HepG2 (cell line): Measurements from ENCODE around the gene HOXC4. TPM values are rescaled to one million over a fixed set of nuclear protein-coding genes. Genes with fewer than 3 reads are reported as not detected.

Experiments used
- KDM5A ChIP-seq: fragments of 200-600 bp; sonication (generic); IDR thresholded peaks from 2 replicates; pipeline ENCODE4 v1.7.0; 2018; ENCODE audit warnings: antibody characterized with exemption, mild to moderate bottlenecking, low read length, borderline replicate concordance
- NR2C2 ChIP-seq: sonication (generic); formaldehyde crosslinking; IDR thresholded peaks from 2 replicates; pipeline ENCODE4 v1.4.0; 2020; ENCODE audit warnings: missing genetic modification reagents, mild to moderate bottlenecking, moderate library complexity, borderline replicate concordance
- RARA ChIP-seq: IDR thresholded peaks from 2 replicates; pipeline ENCODE4 v1.6.1; 2016; ENCODE audit warnings: missing genetic modification reagents, missing compliant biosample characterization
- SALL2 ChIP-seq: sonication (generic); formaldehyde crosslinking; IDR thresholded peaks from 2 replicates; pipeline ENCODE4 v1.8.1; 2023; ENCODE audit warnings: mild to moderate bottlenecking, missing genetic modification reagents, inconsistent platforms
- TEAD3 ChIP-seq: optimal IDR thresholded peaks from 2 replicates; pipeline ENCODE3; 2016; ENCODE audit warnings: borderline replicate concordance
- ZBTB7B ChIP-seq: sonication (generic); formaldehyde crosslinking; IDR thresholded peaks from 2 replicates; pipeline ENCODE4 v1.4.0; 2020; ENCODE audit warnings: missing genetic modification reagents
- ZFP1 ChIP-seq: IDR thresholded peaks from 2 replicates; pipeline ENCODE4 v1.6.1; 2016
- ZNF558 ChIP-seq: sonication (generic); formaldehyde crosslinking; IDR thresholded peaks from 2 replicates; pipeline ENCODE4 v1.9.0; 2022; ENCODE audit warnings: mild to moderate bottlenecking, missing genetic modification reagents, borderline replicate concordance
- polyA plus RNA-seq, 8 experiments: library from polyadenylated mRNA; depleted of rRNA in 3 of 8; stranded (reverse) in 7 of 8; unstranded in 1 of 8; fragments of >200 nt; fragmentation: Illumina TruSeq in 4 of 8; extraction: Trizol in 4 of 8; gene quantifications; 2 replicates each; pipeline versions ENCODE4 v1.2.1 to v1.2.3, GENCODE V29; 2011 to 2016; ENCODE audit warnings: low read depth in 4 of 8, missing spikeins in 1 of 8, mixed read lengths in 1 of 8; ENCODE audit not compliant: insufficient read depth in 1 of 8
- total RNA-seq, 5 experiments: library from RNA; depleted of rRNA; stranded (reverse); fragments of >200 nt; fragmentation: Illumina TruSeq; extraction: Trizol; gene quantifications; 2 replicates each; pipeline ENCODE4 v1.2.3, GENCODE V29; 2016; ENCODE audit warnings: low read depth in 1 of 5
- TF ChIP-seq, protein P1 (sequence below): sonication (generic); formaldehyde crosslinking; IDR thresholded peaks from 2 replicates; pipeline ENCODE4 v1.5.0; 2020; ENCODE audit warnings: mild to moderate bottlenecking, missing genetic modification reagents
- TF ChIP-seq, protein P2 (sequence below): sonication (generic); formaldehyde crosslinking; IDR thresholded peaks from 2 replicates; pipeline ENCODE4 v1.4.0; 2020; ENCODE audit warnings: low read depth, missing genetic modification reagents
- TF ChIP-seq, protein P3 (sequence below): sonication (generic); formaldehyde crosslinking; IDR thresholded peaks from 2 replicates; pipeline ENCODE4 v1.5.1; 2020; ENCODE audit warnings: mild to moderate bottlenecking, missing genetic modification reagents, borderline replicate concordance
- TF ChIP-seq, protein P4 (sequence below): sonication (generic); formaldehyde crosslinking; IDR thresholded peaks from 2 replicates; pipeline ENCODE4 v1.4.0; 2020; ENCODE audit warnings: missing genetic modification reagents, mild to moderate bottlenecking, borderline replicate concordance
- TF ChIP-seq, protein P5 (sequence below): sonication (generic); formaldehyde crosslinking; IDR thresholded peaks from 2 replicates; pipeline ENCODE4 v1.5.0; 2020; ENCODE audit warnings: missing genetic modification reagents

HOXC4 gene
- total and polyA plus RNA-seq, 2 of the 13 experiments (the other 11 are each of a cell fraction or from before 2014, with no cell fraction given) = not detected

DNA sequence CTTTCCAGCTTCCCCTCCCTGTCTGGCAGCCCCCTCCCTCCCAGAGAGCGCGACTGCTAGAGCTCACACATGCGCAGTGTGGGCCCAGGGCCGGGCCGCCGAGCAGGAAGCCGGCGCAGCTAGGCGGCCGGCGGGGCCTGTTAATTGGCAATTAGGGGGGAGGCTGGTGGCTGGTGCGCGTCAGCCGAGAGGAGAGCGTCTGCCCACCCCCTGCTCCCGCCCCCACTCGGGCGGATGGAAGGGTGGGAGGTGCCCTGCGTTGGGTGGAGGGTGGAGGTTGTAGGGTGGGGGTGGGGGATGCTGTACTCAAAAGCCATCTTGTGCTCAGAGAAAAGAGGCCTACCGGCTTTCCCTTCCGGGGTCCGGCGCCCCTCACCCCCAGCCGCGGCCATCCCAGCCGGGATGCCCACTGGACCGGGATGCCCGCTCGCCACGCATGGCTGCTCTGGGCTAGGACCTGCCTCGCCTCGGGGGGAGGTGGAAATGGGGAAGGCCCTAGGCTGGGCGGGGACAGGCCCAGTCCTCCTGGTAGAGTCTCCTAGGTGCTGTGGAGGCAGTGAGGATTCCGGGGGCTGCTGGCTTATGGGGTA is 35.7 kb upstream of the HOXC4 start (continued):
- TF ChIP-seq, protein P1, sequence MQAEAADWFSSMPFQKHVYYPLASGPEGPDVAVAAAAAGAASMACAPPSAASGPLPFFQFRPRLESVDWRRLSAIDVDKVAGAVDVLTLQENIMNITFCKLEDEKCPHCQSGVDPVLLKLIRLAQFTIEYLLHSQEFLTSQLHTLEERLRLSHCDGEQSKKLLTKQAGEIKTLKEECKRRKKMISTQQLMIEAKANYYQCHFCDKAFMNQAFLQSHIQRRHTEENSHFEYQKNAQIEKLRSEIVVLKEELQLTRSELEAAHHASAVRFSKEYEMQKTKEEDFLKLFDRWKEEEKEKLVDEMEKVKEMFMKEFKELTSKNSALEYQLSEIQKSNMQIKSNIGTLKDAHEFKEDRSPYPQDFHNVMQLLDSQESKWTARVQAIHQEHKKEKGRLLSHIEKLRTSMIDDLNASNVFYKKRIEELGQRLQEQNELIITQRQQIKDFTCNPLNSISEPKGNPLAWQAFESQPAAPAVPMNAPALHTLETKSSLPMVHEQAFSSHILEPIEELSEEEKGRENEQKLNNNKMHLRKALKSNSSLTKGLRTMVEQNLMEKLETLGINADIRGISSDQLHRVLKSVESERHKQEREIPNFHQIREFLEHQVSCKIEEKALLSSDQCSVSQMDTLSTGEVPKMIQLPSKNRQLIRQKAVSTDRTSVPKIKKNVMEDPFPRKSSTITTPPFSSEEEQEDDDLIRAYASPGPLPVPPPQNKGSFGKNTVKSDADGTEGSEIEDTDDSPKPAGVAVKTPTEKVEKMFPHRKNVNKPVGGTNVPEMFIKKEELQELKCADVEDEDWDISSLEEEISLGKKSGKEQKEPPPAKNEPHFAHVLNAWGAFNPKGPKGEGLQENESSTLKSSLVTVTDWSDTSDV = no peak
- no peak for TF ChIP-seq TEAD3 (CRISPR knock-in tag)
- no peak for TF ChIP-seq KDM5A
- TF ChIP-seq SALL2 (CRISPR knock-in tag) = no peak
- TF ChIP-seq, protein P2, sequence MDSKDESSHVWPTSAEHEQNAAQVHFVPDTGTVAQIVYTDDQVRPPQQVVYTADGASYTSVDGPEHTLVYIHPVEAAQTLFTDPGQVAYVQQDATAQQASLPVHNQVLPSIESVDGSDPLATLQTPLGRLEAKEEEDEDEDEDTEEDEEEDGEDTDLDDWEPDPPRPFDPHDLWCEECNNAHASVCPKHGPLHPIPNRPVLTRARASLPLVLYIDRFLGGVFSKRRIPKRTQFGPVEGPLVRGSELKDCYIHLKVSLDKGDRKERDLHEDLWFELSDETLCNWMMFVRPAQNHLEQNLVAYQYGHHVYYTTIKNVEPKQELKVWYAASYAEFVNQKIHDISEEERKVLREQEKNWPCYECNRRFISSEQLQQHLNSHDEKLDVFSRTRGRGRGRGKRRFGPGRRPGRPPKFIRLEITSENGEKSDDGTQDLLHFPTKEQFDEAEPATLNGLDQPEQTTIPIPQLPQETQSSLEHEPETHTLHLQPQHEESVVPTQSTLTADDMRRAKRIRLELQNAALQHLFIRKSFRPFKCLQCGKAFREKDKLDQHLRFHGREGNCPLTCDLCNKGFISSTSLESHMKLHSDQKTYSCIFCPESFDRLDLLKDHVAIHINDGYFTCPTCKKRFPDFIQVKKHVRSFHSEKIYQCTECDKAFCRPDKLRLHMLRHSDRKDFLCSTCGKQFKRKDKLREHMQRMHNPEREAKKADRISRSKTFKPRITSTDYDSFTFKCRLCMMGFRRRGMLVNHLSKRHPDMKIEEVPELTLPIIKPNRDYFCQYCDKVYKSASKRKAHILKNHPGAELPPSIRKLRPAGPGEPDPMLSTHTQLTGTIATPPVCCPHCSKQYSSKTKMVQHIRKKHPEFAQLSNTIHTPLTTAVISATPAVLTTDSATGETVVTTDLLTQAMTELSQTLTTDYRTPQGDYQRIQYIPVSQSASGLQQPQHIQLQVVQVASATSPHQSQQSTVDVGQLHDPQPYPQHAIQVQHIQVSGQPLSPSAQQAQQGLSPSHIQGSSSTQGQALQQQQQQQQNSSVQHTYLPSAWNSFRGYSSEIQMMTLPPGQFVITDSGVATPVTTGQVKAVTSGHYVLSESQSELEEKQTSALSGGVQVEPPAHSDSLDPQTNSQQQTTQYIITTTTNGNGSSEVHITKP (CRISPR knock-in tag) = no peak
- TF ChIP-seq, protein P3, sequence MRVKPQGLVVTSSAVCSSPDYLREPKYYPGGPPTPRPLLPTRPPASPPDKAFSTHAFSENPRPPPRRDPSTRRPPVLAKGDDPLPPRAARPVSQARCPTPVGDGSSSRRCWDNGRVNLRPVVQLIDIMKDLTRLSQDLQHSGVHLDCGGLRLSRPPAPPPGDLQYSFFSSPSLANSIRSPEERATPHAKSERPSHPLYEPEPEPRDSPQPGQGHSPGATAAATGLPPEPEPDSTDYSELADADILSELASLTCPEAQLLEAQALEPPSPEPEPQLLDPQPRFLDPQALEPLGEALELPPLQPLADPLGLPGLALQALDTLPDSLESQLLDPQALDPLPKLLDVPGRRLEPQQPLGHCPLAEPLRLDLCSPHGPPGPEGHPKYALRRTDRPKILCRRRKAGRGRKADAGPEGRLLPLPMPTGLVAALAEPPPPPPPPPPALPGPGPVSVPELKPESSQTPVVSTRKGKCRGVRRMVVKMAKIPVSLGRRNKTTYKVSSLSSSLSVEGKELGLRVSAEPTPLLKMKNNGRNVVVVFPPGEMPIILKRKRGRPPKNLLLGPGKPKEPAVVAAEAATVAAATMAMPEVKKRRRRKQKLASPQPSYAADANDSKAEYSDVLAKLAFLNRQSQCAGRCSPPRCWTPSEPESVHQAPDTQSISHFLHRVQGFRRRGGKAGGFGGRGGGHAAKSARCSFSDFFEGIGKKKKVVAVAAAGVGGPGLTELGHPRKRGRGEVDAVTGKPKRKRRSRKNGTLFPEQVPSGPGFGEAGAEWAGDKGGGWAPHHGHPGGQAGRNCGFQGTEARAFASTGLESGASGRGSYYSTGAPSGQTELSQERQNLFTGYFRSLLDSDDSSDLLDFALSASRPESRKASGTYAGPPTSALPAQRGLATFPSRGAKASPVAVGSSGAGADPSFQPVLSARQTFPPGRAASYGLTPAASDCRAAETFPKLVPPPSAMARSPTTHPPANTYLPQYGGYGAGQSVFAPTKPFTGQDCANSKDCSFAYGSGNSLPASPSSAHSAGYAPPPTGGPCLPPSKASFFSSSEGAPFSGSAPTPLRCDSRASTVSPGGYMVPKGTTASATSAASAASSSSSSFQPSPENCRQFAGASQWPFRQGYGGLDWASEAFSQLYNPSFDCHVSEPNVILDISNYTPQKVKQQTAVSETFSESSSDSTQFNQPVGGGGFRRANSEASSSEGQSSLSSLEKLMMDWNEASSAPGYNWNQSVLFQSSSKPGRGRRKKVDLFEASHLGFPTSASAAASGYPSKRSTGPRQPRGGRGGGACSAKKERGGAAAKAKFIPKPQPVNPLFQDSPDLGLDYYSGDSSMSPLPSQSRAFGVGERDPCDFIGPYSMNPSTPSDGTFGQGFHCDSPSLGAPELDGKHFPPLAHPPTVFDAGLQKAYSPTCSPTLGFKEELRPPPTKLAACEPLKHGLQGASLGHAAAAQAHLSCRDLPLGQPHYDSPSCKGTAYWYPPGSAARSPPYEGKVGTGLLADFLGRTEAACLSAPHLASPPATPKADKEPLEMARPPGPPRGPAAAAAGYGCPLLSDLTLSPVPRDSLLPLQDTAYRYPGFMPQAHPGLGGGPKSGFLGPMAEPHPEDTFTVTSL (CRISPR knock-in tag) = no peak
- no peak for TF ChIP-seq ZNF558
- TF ChIP-seq NR2C2 (CRISPR knock-in tag) = no peak
- TF ChIP-seq, protein P4, sequence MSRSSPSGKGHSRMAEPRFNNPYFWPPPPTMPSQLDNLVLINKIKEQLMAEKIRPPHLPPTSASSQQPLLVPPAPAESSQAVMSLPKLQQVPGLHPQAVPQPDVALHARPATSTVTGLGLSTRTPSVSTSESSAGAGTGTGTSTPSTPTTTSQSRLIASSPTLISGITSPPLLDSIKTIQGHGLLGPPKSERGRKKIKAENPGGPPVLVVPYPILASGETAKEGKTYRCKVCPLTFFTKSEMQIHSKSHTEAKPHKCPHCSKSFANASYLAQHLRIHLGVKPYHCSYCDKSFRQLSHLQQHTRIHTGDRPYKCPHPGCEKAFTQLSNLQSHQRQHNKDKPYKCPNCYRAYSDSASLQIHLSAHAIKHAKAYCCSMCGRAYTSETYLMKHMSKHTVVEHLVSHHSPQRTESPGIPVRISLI (CRISPR knock-in tag) = no peak
- no peak for TF ChIP-seq ZBTB7B (CRISPR knock-in tag)
- TF ChIP-seq ZFP1 = no peak
- TF ChIP-seq RARA (CRISPR knock-in tag) = no peak
- TF ChIP-seq, protein P5, sequence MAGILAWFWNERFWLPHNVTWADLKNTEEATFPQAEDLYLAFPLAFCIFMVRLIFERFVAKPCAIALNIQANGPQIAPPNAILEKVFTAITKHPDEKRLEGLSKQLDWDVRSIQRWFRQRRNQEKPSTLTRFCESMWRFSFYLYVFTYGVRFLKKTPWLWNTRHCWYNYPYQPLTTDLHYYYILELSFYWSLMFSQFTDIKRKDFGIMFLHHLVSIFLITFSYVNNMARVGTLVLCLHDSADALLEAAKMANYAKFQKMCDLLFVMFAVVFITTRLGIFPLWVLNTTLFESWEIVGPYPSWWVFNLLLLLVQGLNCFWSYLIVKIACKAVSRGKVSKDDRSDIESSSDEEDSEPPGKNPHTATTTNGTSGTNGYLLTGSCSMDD (CRISPR knock-in tag) = no peak
